Stimulated activated CD4-positive, alpha-beta T cell treated with anti-CD3 and anti-CD28 coated beads, Interleukin-4, amount 100 ng/mL, for 48 hours (primary cell): ENCODE measurements around the gene CALCOCO2.

Experiments
- DNase-seq, 2 donors: peaks; one replicate each; pipeline ENCODE4 v3.0.0-alpha.2; 2020; ENCODE audit warnings: low read depth in 2 of 2

Gene CALCOCO2

GRCh38 chr17:48873209-48873608 is 42.4 kb downstream of the CALCOCO2 start:
- no peak for DNase-seq

- no peak for DNase-seq
Measured at GRCh38 chr17:48873696-48874443, 43.0 kb downstream of the CALCOCO2 start.

- DNase-seq, result peak in 1 of 2 donors; percentile 19
Measured at GRCh38 chr17:48878920-48879898, 48.4 kb downstream of the CALCOCO2 start.

GRCh38 chr17:48882272-48882671 is 51.4 kb downstream of the CALCOCO2 start:
- DNase-seq, result no peak

GRCh38 chr17:48883171-48883570 is 52.3 kb downstream of the CALCOCO2 start:
- DNase-seq, result no peak

- DNase-seq, result no peak
Measured at GRCh38 chr17:48890086-48890485, 59.3 kb downstream of the CALCOCO2 start.

- no peak for DNase-seq
Measured at GRCh38 chr17:48892940-48893645, 62.3 kb downstream of the CALCOCO2 start.

GRCh38 chr17:48893646-48894508 is 63.0 kb downstream of the CALCOCO2 start:
- DNase-seq, result no peak

- DNase-seq, result no peak
Measured at GRCh38 chr17:48894886-48895285, 64.1 kb downstream of the CALCOCO2 start.

- DNase-seq, result no peak
Measured at GRCh38 chr17:48901241-48901640, 70.4 kb downstream of the CALCOCO2 start.

GRCh38 chr17:48903401-48903800 is 72.6 kb downstream of the CALCOCO2 start:
- no peak for DNase-seq

GRCh38 chr17:48904428-48904827 is 73.6 kb downstream of the CALCOCO2 start:
- no peak for DNase-seq

- no peak for DNase-seq
Measured at GRCh38 chr17:48905987-48906515, 75.2 kb downstream of the CALCOCO2 start.

- DNase-seq, result no peak
Measured at GRCh38 chr17:48907713-48908046, 76.8 kb downstream of the CALCOCO2 start.

- peak; percentile 80 to 88 for DNase-seq
Measured at GRCh38 chr17:48908047-48908843, 77.4 kb downstream of the CALCOCO2 start, which contains the start of gene UBE2Z. Gene UBE2Z, plus strand, starts transcription at chr17:48908407. Its CDS starts 97 bp downstream, at chr17:48908504.

GRCh38 chr17:48908853-48909394 is 78.1 kb downstream of the CALCOCO2 start:
- peak; percentile 82 to 90 for DNase-seq

- no peak for DNase-seq
Measured at GRCh38 chr17:48909783-48910182, 78.9 kb downstream of the CALCOCO2 start.

GRCh38 chr17:48910370-48910769 is 79.5 kb downstream of the CALCOCO2 start:
- no peak for DNase-seq

GRCh38 chr17:48912476-48912875 is 81.6 kb downstream of the CALCOCO2 start:
- no peak for DNase-seq
